A673 (cell line): Measurements from ENCODE around the gene ADAMTS8. TPM values are rescaled to one million over a fixed set of nuclear protein-coding genes. Genes with fewer than 3 reads are reported as not detected.

Experiments used
- BruUV-seq: library from RNA; stranded (reverse); fragments of 400-500 nt; replicated peaks from 2 replicates; lab custom pipeline; 2021; lab: Mats Ljungman, UMichigan
- CTCF ChIA-PET: fragments of 300-600 bp; sonication (Branson Sonifier 250); formaldehyde crosslinking; loops from one replicate; lab custom pipeline; 2022; ENCODE audit warnings: antibody characterized with exemption; lab: Charles Lee
- POLR2A ChIA-PET: fragments of 300-600 bp; sonication (Branson Sonifier 250); formaldehyde crosslinking; loops from one replicate; lab custom pipeline; 2022; ENCODE audit warnings: antibody characterized with exemption; ENCODE audit not compliant: low non-redundant PET; lab: Charles Lee
- DNase-seq: peaks from one replicate; pipeline ENCODE4 v3.0.0-alpha.2; 2015; ENCODE audit warnings: low spot score
- H3K27ac ChIP-seq: fragments of 200-600 bp; sonication (generic); 2 replicates; pipeline ENCODE4 v1.5.1; 2016; ENCODE audit warnings: mixed run types, low read depth, mild to moderate bottlenecking, mixed read lengths, antibody characterized with exemption, low read length; ENCODE audit not compliant: poor library complexity, severe bottlenecking
- H3K27me3 ChIP-seq: fragments of 200-600 bp; sonication (generic); replicated peaks from 2 replicates; pipeline ENCODE4 v1.6.1; 2017; ENCODE audit warnings: mixed run types, low read depth, mild to moderate bottlenecking, mixed read lengths, antibody characterized with exemption, low read length; ENCODE audit not compliant: insufficient read depth, poor library complexity
- H3K36me3 ChIP-seq: fragments of 200-600 bp; sonication (generic); 2 replicates; pipeline ENCODE4 v1.6.1; 2016; ENCODE audit warnings: mixed run types, mild to moderate bottlenecking, mixed read lengths, antibody characterized with exemption, low read length; ENCODE audit not compliant: insufficient read depth, poor library complexity, severe bottlenecking
- H3K4me1 ChIP-seq: fragments of 200-600 bp; sonication (generic); 2 replicates; pipeline ENCODE4 v1.6.1; 2017; ENCODE audit warnings: mixed run types, mild to moderate bottlenecking, mixed read lengths, antibody characterized with exemption, low read length; ENCODE audit not compliant: insufficient read depth, poor library complexity, severe bottlenecking
- H3K4me3 ChIP-seq: fragments of 200-600 bp; sonication (generic); 2 replicates; pipeline ENCODE4 v1.5.1; 2016; ENCODE audit warnings: low read depth, mixed run types, mild to moderate bottlenecking, mixed read lengths, low read length; ENCODE audit not compliant: poor library complexity, severe bottlenecking
- H3K9me3 ChIP-seq: fragments of 200-600 bp; sonication (generic); 2 replicates; pipeline ENCODE4 v1.6.1; 2016; ENCODE audit warnings: mixed run types, low read depth, mild to moderate bottlenecking, mixed read lengths, antibody characterized with exemption, low read length; ENCODE audit not compliant: poor library complexity, severe bottlenecking
- CTCF ChIP-seq: fragments of 300-800, 200-600 bp; sonication (generic); conservative IDR thresholded peaks from 2 replicates; pipeline ENCODE4 v1.5.1; 2017; ENCODE audit warnings: low read depth, mild to moderate bottlenecking, antibody characterized with exemption, low read length, moderate library complexity, mixed read lengths
- EZH2 ChIP-seq: fragments of 200-600 bp; sonication (generic); IDR thresholded peaks from 2 replicates; pipeline ENCODE4 v1.6.1; 2017; ENCODE audit warnings: borderline replicate concordance, low read depth, mild to moderate bottlenecking, mixed read lengths, antibody characterized with exemption, low read length; ENCODE audit not compliant: poor library complexity, severe bottlenecking
- intact Hi-C: fragments of 100-400 bp; cut with micrococcal nuclease; formaldehyde crosslinking; loops from one replicate; pipeline ENCODE4 v1.10.0; 2022; ENCODE audit not compliant: unreplicated experiment
- total RNA-seq: library from RNA; stranded (reverse); gene quantifications from 2 replicates; pipeline ENCODE4 v1.2.3, GENCODE V29; 2021

The ADAMTS8 gene
- total RNA-seq, 1 experiment from 2014 or later = not detected

- no peak for DNase-seq
- Histone ChIP-seq H3K27me3 (peaks cover 86% of the 10 kb centered on the region), H3K4me1 (peaks cover 14% of the 10 kb centered on the region), H3K36me3 (no peaks in the 10 kb centered on the region), H3K27ac (no peak overlapping the region), H3K4me3 (peak overlapping the region; percentile 35), H3K9me3 (no peaks in the 10 kb centered on the region)
- ChIA-PET CTCF (interaction anchor here (0.5 to 1.3 kb wide), 4 partner anchors 106 to 434 kb away, joined by 3 to 8 read pairs (median 4); no protein-coding TSS in a partner anchor), POLR2A (no interaction called here)
- BruUV-seq = no TSS peak
- peak; percentile 98 for TF ChIP-seq EZH2
- 0 out of 2 replicates have a peak, but pooled peaks have one; percentile 11 for TF ChIP-seq CTCF
- intact Hi-C loops = loop anchor here (1.0 to 5.0 kb wide), 2 partner anchors 214 to 640 kb away; no protein-coding TSS in a partner anchor
These were observed 661 bp downstream of the ADAMTS8 start for GRCh38 chr11:130427581-130428315.

- Histone ChIP-seq H3K4me1 (peaks cover 14% of the 10 kb centered on the region), H3K36me3 (no peaks in the 10 kb centered on the region), H3K9me3 (no peaks in the 10 kb centered on the region), H3K27ac (no peak overlapping the region), H3K4me3 (no peak overlapping the region), H3K27me3 (peaks cover 91% of the 10 kb centered on the region)
- TF ChIP-seq EZH2 (no peak), CTCF (no peak)
- ChIA-PET POLR2A (no interaction called here), CTCF (interaction anchor here (0.8 kb wide), 1 partner anchor 214 kb away, joined by 4 read pairs; no protein-coding TSS in a partner anchor)
- no TSS peak for BruUV-seq
- no peak for DNase-seq
- intact Hi-C loops = loop anchor here (1.0 to 5.0 kb wide), 2 partner anchors 214 to 640 kb away; no protein-coding TSS in a partner anchor
These were observed 1.5 kb downstream of the ADAMTS8 start for GRCh38 chr11:130426837-130427341.

- H3K4me3 ChIP-seq = no peak overlapping the region
- no peaks in the 10 kb centered on the region for H3K36me3 ChIP-seq
- ChIA-PET POLR2A (no interaction called here), CTCF (interaction anchor here (0.8 to 1.1 kb wide), 2 partner anchors 213 kb away, joined by 4 to 5 read pairs; no protein-coding TSS in a partner anchor)
- TF ChIP-seq EZH2 (no peak), CTCF (no peak)
- no peaks in the 10 kb centered on the region for H3K9me3 ChIP-seq
- no peak for DNase-seq
- H3K4me1 ChIP-seq = peaks cover 10% of the 10 kb centered on the region
- no peak overlapping the region for H3K27ac ChIP-seq
- BruUV-seq = no TSS peak
- peaks cover 94% of the 10 kb centered on the region for H3K27me3 ChIP-seq
- intact Hi-C loops = loop anchor here (5.0 kb wide), 1 partner anchor 639 kb away; no protein-coding TSS in a partner anchor
These were observed 2.1 kb downstream of the ADAMTS8 start for GRCh38 chr11:130426223-130426836.
